Muscle of back (tissue), 13 donors: ENCODE data around the gene WDR5. TPM values are rescaled to one million over a fixed set of nuclear protein-coding genes. Genes with fewer than 3 reads are reported as not detected.
"Not testable (repeated sequence)": the region's sequence is repeated elsewhere in the genome, so short reads cannot be mapped to it uniquely, and the experiment has no call there.

Experiments used
- DNase-seq, 3 donors: peaks; one replicate each; pipeline versions ENCODE4 v3.0.0 to v3.0.0-alpha.2; 2013
- long read RNA-seq, 9 donors: transcript quantifications; one replicate each; lab custom pipeline, GENCODE V29; 2026
- polyA plus RNA-seq, 10 donors: library from polyadenylated mRNA; unstranded; fragments of 120-200 nt; gene quantifications; one replicate each; pipeline ENCODE4 v1.2.1, GENCODE V29; 2013; ENCODE audit not compliant: insufficient read length in 10 of 10

The WDR5 gene
- 10 to 100 TPM; 30.5 to 51.0 (median 40.0) TPM for polyA plus RNA-seq
- long read RNA-seq, donor 1, transcript WDR5-201 (14 exons, 3,151 nt), result major isoform, 11 of 11 reads
- long read RNA-seq, donor 1, partial matches to known transcripts, result 0 of 11 reads
- long read RNA-seq, donor 1, other reads (novel, unspliced or antisense), result 0 of 11 reads
- long read RNA-seq, donor 2, transcript WDR5-201 (14 exons, 3,151 nt), result major isoform, 13 of 13 reads
- long read RNA-seq, donor 2, partial matches to known transcripts, result 0 of 13 reads
- long read RNA-seq, donor 2, other reads (novel, unspliced or antisense), result 0 of 13 reads
- long read RNA-seq, donor 3, result 0 reads
- long read RNA-seq, donor 4, transcript WDR5-201 (14 exons, 3,151 nt), result major isoform, 6 of 6 reads
- long read RNA-seq, donor 4, partial matches to known transcripts, result 0 of 6 reads
- long read RNA-seq, donor 4, other reads (novel, unspliced or antisense), result 0 of 6 reads
- long read RNA-seq, donor 5, transcript WDR5-201 (14 exons, 3,151 nt), result major isoform, 13 of 13 reads
- long read RNA-seq, donor 5, partial matches to known transcripts, result 0 of 13 reads
- long read RNA-seq, donor 5, other reads (novel, unspliced or antisense), result 0 of 13 reads
- long read RNA-seq, donor 6, transcript WDR5-201 (14 exons, 3,151 nt), result major isoform, 13 of 13 reads
- long read RNA-seq, donor 6, partial matches to known transcripts, result 0 of 13 reads
- long read RNA-seq, donor 6, other reads (novel, unspliced or antisense), result 0 of 13 reads
- long read RNA-seq, donor 7, transcript WDR5-201 (14 exons, 3,151 nt), result major isoform, 5 of 27 reads
- long read RNA-seq, donor 7, partial matches to known transcripts, result 22 of 27 reads
- long read RNA-seq, donor 7, other reads (novel, unspliced or antisense), result 0 of 27 reads
- long read RNA-seq, donor 8, transcript WDR5-201 (14 exons, 3,151 nt), result major isoform, 5 of 5 reads
- long read RNA-seq, donor 8, partial matches to known transcripts, result 0 of 5 reads
- long read RNA-seq, donor 8, other reads (novel, unspliced or antisense), result 0 of 5 reads
- long read RNA-seq, donor 9, partial matches to known transcripts, result 0 of 1 reads
- long read RNA-seq, donor 9, other reads (novel, unspliced or antisense), result 0 of 1 reads

- peak; percentile 89 to 95 (median 94) for DNase-seq
Observed at GRCh38 chr9:134135343-134136117, at the start of gene WDR5. WDR5 (plus strand) TSS chr9:134136082; CDS start chr9:134139878, 3,796 bp downstream.

GRCh38 chr9:134088063-134088725, 47.7 kb upstream of the WDR5 start:
- DNase-seq, result no peak

GRCh38 chr9:134089972-134090371, 45.9 kb upstream of the WDR5 start:
- DNase-seq, result no peak

GRCh38 chr9:134099123-134099761, 36.6 kb upstream of the WDR5 start:
- peak in 1 of 3 donors; percentile 1 for DNase-seq

GRCh38 chr9:134100040-134100439, 35.8 kb upstream of the WDR5 start:
- no peak for DNase-seq

GRCh38 chr9:134101133-134101532, 34.7 kb upstream of the WDR5 start:
- peak in 1 of 3 donors; percentile 22 for DNase-seq

GRCh38 chr9:134101623-134102149, 34.2 kb upstream of the WDR5 start:
- no peak for DNase-seq

GRCh38 chr9:134103391-134103998, 32.4 kb upstream of the WDR5 start:
- no peak for DNase-seq

- DNase-seq, result no peak
Observed at GRCh38 chr9:134111064-134111463, 24.8 kb upstream of the WDR5 start.

GRCh38 chr9:134112561-134112960, 23.3 kb upstream of the WDR5 start:
- no peak for DNase-seq

- DNase-seq, result not testable (repeated sequence)
Observed at GRCh38 chr9:134118972-134119371, 16.9 kb upstream of the WDR5 start.

GRCh38 chr9:134123764-134124128, 12.1 kb upstream of the WDR5 start:
- DNase-seq, result no peak

- DNase-seq, result no peak
Observed at GRCh38 chr9:134125413-134126095, 10.3 kb upstream of the WDR5 start.

- no peak for DNase-seq
Observed at GRCh38 chr9:134126373-134126772, 9.5 kb upstream of the WDR5 start.

- no peak for DNase-seq
Observed at GRCh38 chr9:134127065-134127580, 8.8 kb upstream of the WDR5 start.

- no peak for DNase-seq
Observed at GRCh38 chr9:134127616-134128015, 8.3 kb upstream of the WDR5 start.

- DNase-seq, result peak; percentile 47 to 87 (median 78)
Observed at GRCh38 chr9:134128727-134129679, 6.9 kb upstream of the WDR5 start.
